Mesothelial cell of epicardium (in vitro differentiated cells): ENCODE results near the gene CTRL. TPM values are rescaled to one million over a fixed set of nuclear protein-coding genes. Genes with fewer than 3 reads are reported as not detected.

Source experiments
- DNase-seq, 2 experiments: peaks; one replicate each; pipeline ENCODE4 v3.0.0; 2021; ENCODE audit warnings: low spot score in 2 of 2; ENCODE audit not compliant: unreplicated experiment in 2 of 2
- H3K27ac Mint-ChIP-seq: 2 replicates; pipeline ENCODE4 v1.8.0; 2021; ENCODE audit warnings: mixed read lengths
- H3K27me3 Mint-ChIP-seq: 2 replicates; pipeline ENCODE4 v1.8.0; 2021; ENCODE audit warnings: low read depth, mixed read lengths
- H3K36me3 Mint-ChIP-seq: 2 replicates; pipeline ENCODE4 v1.8.0; 2021; ENCODE audit warnings: mixed read lengths
- H3K4me1 Mint-ChIP-seq: 2 replicates; pipeline ENCODE4 v1.8.0; 2021; ENCODE audit warnings: mixed read lengths
- H3K4me3 Mint-ChIP-seq: 2 replicates; pipeline ENCODE4 v1.8.0; 2021; ENCODE audit warnings: mild to moderate bottlenecking, moderate library complexity, mixed read lengths
- H3K9me3 Mint-ChIP-seq: 2 replicates; pipeline ENCODE4 v1.8.0; 2021; ENCODE audit warnings: mixed read lengths
- total RNA-seq: library from RNA; stranded (reverse); gene quantifications from 3 replicates; pipeline ENCODE4 v1.2.1, GENCODE V29; 2021
- TF ChIP-seq, protein P1 (sequence below): fragments of 200-600 bp; sonication (generic); IDR thresholded peaks from one replicate; pipeline ENCODE4 v1.5.0; 2021; ENCODE audit warnings: antibody characterized with exemption; ENCODE audit not compliant: unreplicated experiment

CTRL gene
- total RNA-seq, 1 donor from 2014 or later, result 1.5 TPM

DNA sequence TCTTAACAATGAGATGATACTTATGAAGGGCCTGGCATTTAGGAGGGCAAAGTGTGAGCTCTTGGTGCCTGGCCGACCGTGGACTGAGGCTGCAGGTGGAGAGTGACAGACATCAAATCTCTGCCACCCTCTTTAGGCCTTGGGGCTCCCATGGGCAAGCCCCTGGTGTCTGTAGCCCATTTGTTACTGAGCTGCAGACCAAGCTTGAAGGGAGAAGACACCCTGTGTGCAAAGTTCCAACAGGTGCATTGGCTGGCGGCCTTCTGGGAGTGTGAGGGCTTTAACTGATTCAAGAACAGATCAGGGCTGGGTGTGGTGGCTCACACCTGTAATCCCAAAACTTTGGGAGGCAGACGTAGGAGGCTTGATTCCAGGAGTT is 789 bp upstream of the CTRL start:
- DNase-seq, result no peak
- TF ChIP-seq, protein P1, sequence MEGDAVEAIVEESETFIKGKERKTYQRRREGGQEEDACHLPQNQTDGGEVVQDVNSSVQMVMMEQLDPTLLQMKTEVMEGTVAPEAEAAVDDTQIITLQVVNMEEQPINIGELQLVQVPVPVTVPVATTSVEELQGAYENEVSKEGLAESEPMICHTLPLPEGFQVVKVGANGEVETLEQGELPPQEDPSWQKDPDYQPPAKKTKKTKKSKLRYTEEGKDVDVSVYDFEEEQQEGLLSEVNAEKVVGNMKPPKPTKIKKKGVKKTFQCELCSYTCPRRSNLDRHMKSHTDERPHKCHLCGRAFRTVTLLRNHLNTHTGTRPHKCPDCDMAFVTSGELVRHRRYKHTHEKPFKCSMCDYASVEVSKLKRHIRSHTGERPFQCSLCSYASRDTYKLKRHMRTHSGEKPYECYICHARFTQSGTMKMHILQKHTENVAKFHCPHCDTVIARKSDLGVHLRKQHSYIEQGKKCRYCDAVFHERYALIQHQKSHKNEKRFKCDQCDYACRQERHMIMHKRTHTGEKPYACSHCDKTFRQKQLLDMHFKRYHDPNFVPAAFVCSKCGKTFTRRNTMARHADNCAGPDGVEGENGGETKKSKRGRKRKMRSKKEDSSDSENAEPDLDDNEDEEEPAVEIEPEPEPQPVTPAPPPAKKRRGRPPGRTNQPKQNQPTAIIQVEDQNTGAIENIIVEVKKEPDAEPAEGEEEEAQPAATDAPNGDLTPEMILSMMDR, result no peak
- Mint-ChIP-seq H3K4me3 (no peak overlapping the region), H3K27ac (no peak overlapping the region), H3K36me3 (peaks cover 2% of the 10 kb centered on the region), H3K4me1 (peaks cover 19% of the 10 kb centered on the region), H3K27me3 (no peaks in the 10 kb centered on the region), H3K9me3 (no peaks in the 10 kb centered on the region)

DNA sequence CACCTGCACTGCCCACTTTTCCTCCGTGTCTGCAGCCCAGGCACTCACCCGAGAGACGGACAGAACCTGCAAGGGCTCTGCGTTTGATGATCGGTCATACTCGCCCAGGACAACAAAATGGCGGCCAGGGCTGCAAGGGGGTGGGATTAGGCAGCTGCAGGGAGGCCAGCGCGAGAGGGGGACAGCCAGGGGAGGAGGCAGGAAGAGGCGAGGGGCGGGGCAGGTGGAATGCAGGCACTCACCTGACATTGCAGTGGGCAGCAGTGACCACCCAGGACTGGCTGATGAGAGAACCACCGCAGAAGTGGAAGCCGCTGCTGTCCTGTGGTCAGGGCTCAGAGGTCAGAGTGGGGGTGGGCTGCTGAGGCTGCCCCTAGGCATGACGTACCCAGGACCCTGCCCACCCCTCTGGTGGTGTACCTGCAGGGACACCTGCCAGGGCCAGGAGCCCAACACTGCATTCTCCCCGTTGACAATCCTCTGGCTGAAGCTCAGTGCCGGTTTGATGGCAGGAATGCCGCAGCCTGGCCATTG is 917 bp downstream of the CTRL start:
- no peak overlapping the region for H3K27ac Mint-ChIP-seq
- H3K4me1 Mint-ChIP-seq, result peaks cover 10% of the 10 kb centered on the region
- no peak overlapping the region for H3K4me3 Mint-ChIP-seq
- no peak for DNase-seq
- TF ChIP-seq, protein P1, result no peak
- H3K9me3 Mint-ChIP-seq, result no peaks in the 10 kb centered on the region
- H3K27me3 Mint-ChIP-seq, result no peaks in the 10 kb centered on the region
- peaks cover 2% of the 10 kb centered on the region for H3K36me3 Mint-ChIP-seq

DNA sequence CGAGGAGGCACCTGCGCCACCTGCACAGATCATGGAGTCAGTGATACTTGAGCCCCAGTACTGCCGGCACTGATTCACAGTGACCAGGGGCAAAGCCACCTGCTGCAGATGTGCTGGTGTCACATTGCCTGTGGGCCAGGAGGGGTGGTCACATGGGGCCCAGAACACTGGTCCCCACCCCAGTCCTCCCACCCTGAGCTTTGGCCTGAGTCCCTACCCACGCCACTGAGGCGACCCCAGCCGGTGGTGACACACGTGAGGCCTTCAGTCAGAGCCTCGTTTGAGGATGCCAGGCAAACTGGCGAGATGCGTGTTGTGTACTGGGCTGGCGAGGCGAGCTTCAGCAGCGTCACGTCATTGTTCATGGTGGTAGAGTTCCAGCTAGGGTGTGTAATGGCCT is 1.5 kb downstream of the CTRL start:
- DNase-seq, result no peak
- Mint-ChIP-seq H3K4me1 (peaks cover 6% of the 10 kb centered on the region), H3K36me3 (peaks cover 2% of the 10 kb centered on the region), H3K27me3 (no peaks in the 10 kb centered on the region), H3K9me3 (no peaks in the 10 kb centered on the region), H3K27ac (no peak overlapping the region), H3K4me3 (no peak overlapping the region)
- TF ChIP-seq, protein P1, result no peak

DNA sequence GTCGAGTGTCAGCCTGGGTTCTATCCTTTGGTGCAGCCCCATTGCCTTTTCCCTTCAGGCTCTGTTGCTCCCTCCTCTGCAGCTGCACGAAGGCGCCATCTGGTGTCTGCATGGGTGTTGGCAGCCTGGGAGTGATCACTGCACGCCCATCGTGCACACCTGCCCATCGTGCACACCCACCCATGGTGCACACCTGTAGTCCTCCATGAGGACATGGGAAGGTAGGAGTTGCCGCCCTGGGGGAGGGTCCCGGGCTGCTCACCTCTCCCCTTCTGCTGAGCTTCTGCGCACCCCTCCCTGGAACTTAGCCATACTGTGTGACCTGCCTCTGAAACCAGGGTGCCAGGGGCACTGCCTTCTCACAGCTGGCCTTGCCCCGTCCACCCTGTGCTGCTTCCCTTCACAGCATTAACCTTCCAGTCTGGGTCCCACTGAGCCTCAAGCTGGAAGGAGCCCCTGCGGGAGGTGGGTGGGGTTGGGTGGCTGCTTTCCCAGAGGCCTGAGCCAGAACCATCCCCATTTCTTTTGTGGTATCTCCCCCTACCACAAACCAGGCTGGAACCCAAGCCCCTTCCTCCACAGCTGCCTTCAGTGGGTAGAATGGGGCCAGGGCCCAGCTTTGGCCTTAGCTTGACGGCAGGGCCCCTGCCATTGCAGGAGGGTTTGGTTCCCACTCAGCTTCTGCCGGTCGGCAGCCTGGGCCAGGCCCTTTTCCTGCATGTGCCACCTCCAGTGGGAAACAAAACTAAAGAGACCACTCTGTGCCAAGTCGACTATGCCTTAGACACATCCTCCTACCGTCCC is 2.9 kb downstream of the CTRL start:
- H3K9me3 Mint-ChIP-seq, result no peaks in the 10 kb centered on the region
- peaks cover 2% of the 10 kb centered on the region for H3K36me3 Mint-ChIP-seq
- H3K27ac Mint-ChIP-seq, result no peak overlapping the region
- TF ChIP-seq, protein P1, result peak; percentile 64
- H3K4me1 Mint-ChIP-seq, result no peaks in the 10 kb centered on the region
- H3K27me3 Mint-ChIP-seq, result no peaks in the 10 kb centered on the region
- no peak overlapping the region for H3K4me3 Mint-ChIP-seq
- DNase-seq, result peak in 1 of 2 experiments; percentile 80

DNA sequence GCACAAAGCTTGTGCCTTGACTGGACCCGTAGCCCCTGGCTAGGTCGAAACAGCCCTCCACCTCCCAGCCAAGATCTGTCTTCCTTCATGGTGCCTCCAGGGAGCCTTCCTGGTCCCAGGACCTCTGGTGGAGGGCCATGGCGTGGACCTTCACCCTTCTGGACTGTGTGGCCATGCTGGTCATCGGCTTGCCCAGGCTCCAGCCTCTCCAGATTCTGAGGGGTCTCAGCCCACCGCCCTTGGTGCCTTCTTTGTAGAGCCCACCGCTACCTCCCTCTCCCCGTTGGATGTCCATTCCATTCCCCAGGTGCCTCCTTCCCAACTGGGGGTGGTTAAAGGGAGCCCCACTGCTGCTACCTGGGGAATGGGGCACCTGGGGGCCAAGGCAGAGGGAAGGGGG is 3.5 kb downstream of the CTRL start:
- H3K27ac Mint-ChIP-seq, result no peak overlapping the region
- no peak overlapping the region for H3K4me3 Mint-ChIP-seq
- H3K4me1 Mint-ChIP-seq, result no peaks in the 10 kb centered on the region
- no peaks in the 10 kb centered on the region for H3K9me3 Mint-ChIP-seq
- DNase-seq, result no peak
- TF ChIP-seq, protein P1, result no peak
- H3K27me3 Mint-ChIP-seq, result no peaks in the 10 kb centered on the region
- peaks cover 2% of the 10 kb centered on the region for H3K36me3 Mint-ChIP-seq
